ENCODE data around the gene SH3BP5L.

Gene SH3BP5L

GRCh38 chr1:248808876-248809275 lies 16.8 kb downstream of the SH3BP5L start:
- no peak for TF ChIP-seq CTCF (IDR thresholded peaks at IDR 0.05; ENCODE audit: borderline replicate concordance, extremely low read depth, low read length, poor library complexity, severe bottlenecking)
- no peak for TF ChIP-seq EZH2 (IDR thresholded peaks at IDR 0.05; ENCODE audit: borderline replicate concordance, low read depth, low read length, severe bottlenecking)
- peaks cover 32% of the 10 kb centered on the region for H3K36me3 ChIP-seq (ENCODE audit: insufficient read depth, low read length)
- DNase-seq: no peak
- no peaks in the 10 kb centered on the region for H3K4me1 ChIP-seq (ENCODE audit: insufficient read depth, low read length)
- H2AFZ ChIP-seq (ENCODE audit: low read depth, low read length): no peak overlapping the region
- H3K79me2 ChIP-seq (ENCODE audit: insufficient read depth, low read length): no peaks in the 10 kb centered on the region
- no peak overlapping the region for H3K27ac ChIP-seq (ENCODE audit: low read length)
- H3K27me3 ChIP-seq (ENCODE audit: insufficient read depth, low read length, poor library complexity): no peaks in the 10 kb centered on the region
- H3K9me3 ChIP-seq (ENCODE audit: insufficient read depth, low read length, severe bottlenecking): no peaks in the 10 kb centered on the region
- no peak overlapping the region for H3K4me2 ChIP-seq (ENCODE audit: insufficient read depth, low read length)
- H4K20me1 ChIP-seq (ENCODE audit: insufficient read depth, low read length): peaks cover 8% of the 10 kb centered on the region; the same call in 1 of the 2 replicates
- no peak overlapping the region for H3K4me3 ChIP-seq (ENCODE audit: low read depth in 1 of 2, low read length in 2 of 2)
- H3K9ac ChIP-seq (ENCODE audit: low read depth, low read length): no peak overlapping the region
- no peak for ATAC-seq (ENCODE audit: insufficient read depth, low read depth)

GRCh38 chr1:248807067-248807737 lies 18.5 kb downstream of the SH3BP5L start:
- ATAC-seq (ENCODE audit: insufficient read depth, low read depth) (peak; percentile 86), DNase-seq (peak; percentile 57)
- Histone ChIP-seq H3K4me3 (ENCODE audit: low read depth in 1 of 2, low read length in 2 of 2) (no peak overlapping the region), H3K79me2 (ENCODE audit: insufficient read depth, low read length) (no peaks in the 10 kb centered on the region), H3K27me3 (ENCODE audit: insufficient read depth, low read length, poor library complexity) (no peaks in the 10 kb centered on the region), H3K36me3 (ENCODE audit: insufficient read depth, low read length) (peaks cover 15% of the 10 kb centered on the region), H3K4me2 (ENCODE audit: insufficient read depth, low read length) (no peak overlapping the region), H3K9me3 (ENCODE audit: insufficient read depth, low read length, severe bottlenecking) (no peaks in the 10 kb centered on the region), H4K20me1 (ENCODE audit: insufficient read depth, low read length) (peaks cover 7% of the 10 kb centered on the region; the same call in 1 of the 2 replicates), H3K4me1 (ENCODE audit: insufficient read depth, low read length) (no peaks in the 10 kb centered on the region), H3K9ac (ENCODE audit: low read depth, low read length) (no peak overlapping the region), H3K27ac (ENCODE audit: low read length) (no peak overlapping the region), H2AFZ (ENCODE audit: low read depth, low read length) (no peak overlapping the region)
- TF ChIP-seq CTCF (IDR thresholded peaks at IDR 0.05; ENCODE audit: borderline replicate concordance, extremely low read depth, low read length, poor library complexity, severe bottlenecking) (peak; percentile 89), EZH2 (IDR thresholded peaks at IDR 0.05; ENCODE audit: borderline replicate concordance, low read depth, low read length, severe bottlenecking) (no peak)

GRCh38 chr1:248805876-248806275 lies 19.8 kb downstream of the SH3BP5L start:
- Histone ChIP-seq H3K9ac (ENCODE audit: low read depth, low read length) (no peak overlapping the region), H3K4me2 (ENCODE audit: insufficient read depth, low read length) (no peak overlapping the region), H3K79me2 (ENCODE audit: insufficient read depth, low read length) (no peaks in the 10 kb centered on the region), H4K20me1 (ENCODE audit: insufficient read depth, low read length) (peaks cover 5% of the 10 kb centered on the region; the same call in 1 of the 2 replicates), H3K27ac (ENCODE audit: low read length) (no peak overlapping the region), H3K36me3 (ENCODE audit: insufficient read depth, low read length) (peaks cover 2% of the 10 kb centered on the region; the same call in 1 of the 2 replicates), H2AFZ (ENCODE audit: low read depth, low read length) (no peak overlapping the region), H3K4me1 (ENCODE audit: insufficient read depth, low read length) (no peaks in the 10 kb centered on the region), H3K27me3 (ENCODE audit: insufficient read depth, low read length, poor library complexity) (no peaks in the 10 kb centered on the region), H3K4me3 (ENCODE audit: low read depth in 1 of 2, low read length in 2 of 2) (no peak overlapping the region), H3K9me3 (ENCODE audit: insufficient read depth, low read length, severe bottlenecking) (no peaks in the 10 kb centered on the region)
- TF ChIP-seq CTCF (IDR thresholded peaks at IDR 0.05; ENCODE audit: borderline replicate concordance, extremely low read depth, low read length, poor library complexity, severe bottlenecking): no peak
- no peak for TF ChIP-seq EZH2 (IDR thresholded peaks at IDR 0.05; ENCODE audit: borderline replicate concordance, low read depth, low read length, severe bottlenecking)
- ATAC-seq (ENCODE audit: insufficient read depth, low read depth) (no peak), DNase-seq (no peak)

Measured in DND-41 (cell line).